ENCODE data around the gene ACTR8. TPM values are rescaled to one million over a fixed set of nuclear protein-coding genes. Genes with fewer than 3 reads are reported as not detected.
A peak's percentile ranks its signal among the peaks of the same experiment; 100 is the strongest.

Gene ACTR8
- total RNA-seq, 1 donor from 2014 or later, result 40.8 TPM

DNA sequence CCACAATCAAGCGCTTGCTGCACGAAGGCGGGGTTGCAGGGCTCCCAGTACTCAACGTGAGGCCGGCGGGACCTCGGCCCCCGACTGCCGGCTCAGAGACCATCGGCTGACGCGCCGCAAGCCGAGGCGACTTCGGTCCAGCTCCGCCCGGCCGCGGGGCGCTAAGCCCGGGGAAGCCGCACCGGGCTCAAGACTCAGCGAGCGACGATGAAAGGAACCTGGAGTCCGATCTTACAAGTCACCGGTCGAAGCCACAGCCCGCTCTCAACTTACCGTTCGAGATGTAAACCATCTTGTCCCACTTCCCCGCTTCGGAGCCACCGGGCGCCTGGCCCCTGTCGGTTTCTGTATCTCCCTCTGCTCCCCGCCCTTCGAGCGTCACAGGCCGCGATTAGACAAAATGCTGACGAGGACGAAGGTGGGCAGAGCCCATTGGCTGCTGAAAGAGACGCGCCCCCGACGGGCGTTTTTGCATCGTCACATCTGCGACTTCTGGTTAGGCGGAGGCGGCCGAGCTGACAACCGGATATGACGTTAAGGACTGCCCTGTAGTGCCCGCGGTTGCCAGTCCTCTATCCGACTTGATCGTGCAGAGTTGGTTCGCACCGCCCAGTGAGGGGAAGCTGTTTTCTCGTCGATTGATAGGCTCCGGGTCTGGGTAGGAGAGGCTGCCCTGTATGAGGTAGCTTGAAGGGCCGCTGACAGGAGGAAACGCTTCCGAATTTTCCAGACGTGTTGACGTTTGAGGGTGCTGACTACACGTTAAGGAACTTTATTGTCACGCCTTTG, 9.7 kb upstream of the ACTR8 start, which contains the start of gene SELENOK:
TSS of gene SELENOK (minus strand) at position 363 of the 789 bp plus-strand sequence.
- Histone ChIP-seq H3K9me3 (ENCODE audit: low read depth) (no peaks in the 10 kb centered on the region), H3K4me2 (peak within 1 kb of the TSS; percentile 84), H2AFZ (replicated peaks) (peak within 1 kb of the TSS; percentile 79), H3K27ac (peak within 1 kb of the TSS; percentile 90), H3K27me3 (peaks cover 35% of the 10 kb centered on the region), H3K4me3 (peak within 1 kb of the TSS; percentile 82), H3K79me2 (ENCODE audit: low read depth) (peaks cover 48% of the 10 kb centered on the region), H3K4me1 (peaks cover 12% of the 10 kb centered on the region), H3F3A (ENCODE audit: low read depth) (peaks cover 10% of the 10 kb centered on the region), H3K36me3 (peaks cover 1% of the 10 kb centered on the region), H4K20me1 (ENCODE audit: low read depth) (peaks cover 24% of the 10 kb centered on the region), H3K9ac (peak within 1 kb of the TSS; percentile 93)
- peak within 1 kb of the TSS; percentile 94 for H3K27ac Mint-ChIP-seq
- DNase-seq (ENCODE audit: low spot score), result peak; percentile 99
- H3K4me3 Mint-ChIP-seq, result peak within 1 kb of the TSS; percentile 98
- H3K9me3 Mint-ChIP-seq, result no peaks in the 10 kb centered on the region
- TF ChIP-seq EZH2phosphoT487 (IDR thresholded peaks at IDR 0.05), result no peak
- TF ChIP-seq EZH2 (IDR thresholded peaks at IDR 0.05), result no peak
- TF ChIP-seq, protein P1, sequence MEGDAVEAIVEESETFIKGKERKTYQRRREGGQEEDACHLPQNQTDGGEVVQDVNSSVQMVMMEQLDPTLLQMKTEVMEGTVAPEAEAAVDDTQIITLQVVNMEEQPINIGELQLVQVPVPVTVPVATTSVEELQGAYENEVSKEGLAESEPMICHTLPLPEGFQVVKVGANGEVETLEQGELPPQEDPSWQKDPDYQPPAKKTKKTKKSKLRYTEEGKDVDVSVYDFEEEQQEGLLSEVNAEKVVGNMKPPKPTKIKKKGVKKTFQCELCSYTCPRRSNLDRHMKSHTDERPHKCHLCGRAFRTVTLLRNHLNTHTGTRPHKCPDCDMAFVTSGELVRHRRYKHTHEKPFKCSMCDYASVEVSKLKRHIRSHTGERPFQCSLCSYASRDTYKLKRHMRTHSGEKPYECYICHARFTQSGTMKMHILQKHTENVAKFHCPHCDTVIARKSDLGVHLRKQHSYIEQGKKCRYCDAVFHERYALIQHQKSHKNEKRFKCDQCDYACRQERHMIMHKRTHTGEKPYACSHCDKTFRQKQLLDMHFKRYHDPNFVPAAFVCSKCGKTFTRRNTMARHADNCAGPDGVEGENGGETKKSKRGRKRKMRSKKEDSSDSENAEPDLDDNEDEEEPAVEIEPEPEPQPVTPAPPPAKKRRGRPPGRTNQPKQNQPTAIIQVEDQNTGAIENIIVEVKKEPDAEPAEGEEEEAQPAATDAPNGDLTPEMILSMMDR (IDR thresholded peaks at IDR 0.05), result no peak
- peaks cover 7% of the 10 kb centered on the region for H3K36me3 Mint-ChIP-seq
- peaks cover 3% of the 10 kb centered on the region for H3K27me3 Mint-ChIP-seq (ENCODE audit: insufficient read depth, low read depth)
- peaks cover 27% of the 10 kb centered on the region for H3K4me1 Mint-ChIP-seq

DNA sequence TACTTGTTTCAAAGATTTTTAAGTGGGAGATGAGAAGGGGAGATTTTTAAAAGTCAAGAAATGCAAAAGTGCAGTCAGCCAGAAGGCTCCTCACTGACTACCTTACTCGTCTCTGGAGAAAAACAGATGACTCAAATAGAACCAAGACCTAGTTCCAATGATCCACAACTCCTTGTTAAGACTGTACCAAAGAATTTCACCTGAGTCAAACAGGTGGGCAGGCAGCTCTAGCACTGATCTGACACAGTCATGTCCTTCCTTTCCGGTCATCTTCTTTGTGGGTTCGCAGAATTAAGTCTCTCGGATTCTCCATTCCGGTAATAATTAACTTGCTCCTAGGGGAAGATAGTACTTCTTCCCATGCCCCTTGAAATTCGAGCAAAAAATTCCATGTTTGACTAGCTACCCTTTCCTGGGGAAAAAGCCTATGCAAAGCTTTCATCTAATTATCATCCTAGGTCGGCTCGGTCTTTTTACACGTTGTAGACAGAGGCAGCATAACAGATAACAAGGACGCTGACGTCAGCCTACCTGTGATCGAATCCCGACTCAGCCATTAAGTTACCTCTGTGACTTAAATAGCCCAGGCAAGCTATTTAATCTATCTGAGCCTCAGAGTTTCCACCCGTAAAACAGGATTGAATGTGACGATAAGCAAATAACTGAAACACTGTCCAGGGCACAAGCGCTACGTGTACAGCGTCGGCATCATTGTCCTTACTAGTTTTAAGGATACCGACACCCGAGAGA, 8.9 kb upstream of the ACTR8 start:
- Histone ChIP-seq H3K27me3 (peaks cover 27% of the 10 kb centered on the region), H3K9me3 (ENCODE audit: low read depth) (no peaks in the 10 kb centered on the region), H3K79me2 (ENCODE audit: low read depth) (peaks cover 49% of the 10 kb centered on the region), H3K36me3 (peaks cover 5% of the 10 kb centered on the region), H3K4me1 (peaks cover 12% of the 10 kb centered on the region), H2AFZ (replicated peaks) (peak overlapping the region; percentile 79), H4K20me1 (ENCODE audit: low read depth) (peaks cover 24% of the 10 kb centered on the region), H3K9ac (peak overlapping the region; percentile 93), H3K4me2 (peak overlapping the region; percentile 84), H3F3A (ENCODE audit: low read depth) (peaks cover 10% of the 10 kb centered on the region), H3K4me3 (peak overlapping the region; percentile 82), H3K27ac (peak overlapping the region; percentile 90)
- H3K4me3 Mint-ChIP-seq, result peak overlapping the region; percentile 98
- DNase-seq (ENCODE audit: low spot score), result peak; percentile 63
- H3K36me3 Mint-ChIP-seq, result peaks cover 7% of the 10 kb centered on the region
- TF ChIP-seq EZH2phosphoT487 (IDR thresholded peaks at IDR 0.05) (no peak), EZH2 (IDR thresholded peaks at IDR 0.05) (no peak)
- TF ChIP-seq, protein P1 (IDR thresholded peaks at IDR 0.05), result no peak
- peaks cover 27% of the 10 kb centered on the region for H3K4me1 Mint-ChIP-seq
- H3K27ac Mint-ChIP-seq, result peak overlapping the region; percentile 65
- no peaks in the 10 kb centered on the region for H3K9me3 Mint-ChIP-seq
- peaks cover 3% of the 10 kb centered on the region for H3K27me3 Mint-ChIP-seq (ENCODE audit: insufficient read depth, low read depth)

DNA sequence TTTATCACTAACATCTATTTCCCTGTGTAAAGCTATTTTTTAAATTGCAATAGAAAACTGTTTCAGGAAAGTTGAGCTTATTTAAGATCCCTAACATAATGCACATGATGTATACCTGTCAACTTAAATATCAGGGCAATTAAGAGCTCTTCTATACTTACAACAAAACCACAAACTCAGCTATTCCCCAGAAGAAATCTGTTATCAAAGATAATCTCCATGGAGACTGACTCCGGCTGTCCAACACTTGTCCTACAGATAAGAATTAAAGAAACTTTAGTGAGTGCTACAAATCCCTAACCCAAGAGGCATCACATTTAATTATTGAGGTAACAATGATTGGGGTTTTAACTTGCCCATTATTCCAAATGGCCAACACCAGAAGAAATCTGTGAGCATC, 6.3 kb upstream of the ACTR8 start:
- peaks cover under 1% of the 10 kb centered on the region for H3K27me3 ChIP-seq
- no peak overlapping the region for H3K4me2 ChIP-seq
- H3K4me1 ChIP-seq, result peaks cover 12% of the 10 kb centered on the region
- H3K9ac ChIP-seq, result no peak overlapping the region
- Mint-ChIP-seq H3K4me1 (peaks cover 25% of the 10 kb centered on the region), H3K4me3 (no peak overlapping the region), H3K27me3 (ENCODE audit: insufficient read depth, low read depth) (peaks cover 3% of the 10 kb centered on the region), H3K36me3 (peaks cover 9% of the 10 kb centered on the region), H3K27ac (no peak overlapping the region), H3K9me3 (no peaks in the 10 kb centered on the region)
- peaks cover 49% of the 10 kb centered on the region for H3K79me2 ChIP-seq (ENCODE audit: low read depth)
- H4K20me1 ChIP-seq (ENCODE audit: low read depth), result peaks cover 24% of the 10 kb centered on the region
- H3K9me3 ChIP-seq (ENCODE audit: low read depth), result no peaks in the 10 kb centered on the region
- TF ChIP-seq EZH2phosphoT487 (IDR thresholded peaks at IDR 0.05), result no peak
- TF ChIP-seq, protein P1 (IDR thresholded peaks at IDR 0.05), result no peak
- TF ChIP-seq EZH2 (IDR thresholded peaks at IDR 0.05), result no peak
- H2AFZ ChIP-seq (replicated peaks), result no peak overlapping the region
- H3K36me3 ChIP-seq, result peaks cover 5% of the 10 kb centered on the region
- DNase-seq (ENCODE audit: low spot score), result no peak
- H3F3A ChIP-seq (ENCODE audit: low read depth), result peaks cover 16% of the 10 kb centered on the region
- H3K27ac ChIP-seq, result no peak overlapping the region
- no peak overlapping the region for H3K4me3 ChIP-seq
